Measurements from ENCODE around the gene KNDC1. TPM values are rescaled to one million over a fixed set of nuclear protein-coding genes. Genes with fewer than 3 reads are reported as not detected.
"Not testable (repeated sequence)": the region's sequence is repeated elsewhere in the genome, so short reads cannot be mapped to it uniquely, and the experiment has no call there.

KNDC1 gene
- polyA plus RNA-seq, 4 donors: 0.37 to 18.6 TPM; not detected in 2

DNA sequence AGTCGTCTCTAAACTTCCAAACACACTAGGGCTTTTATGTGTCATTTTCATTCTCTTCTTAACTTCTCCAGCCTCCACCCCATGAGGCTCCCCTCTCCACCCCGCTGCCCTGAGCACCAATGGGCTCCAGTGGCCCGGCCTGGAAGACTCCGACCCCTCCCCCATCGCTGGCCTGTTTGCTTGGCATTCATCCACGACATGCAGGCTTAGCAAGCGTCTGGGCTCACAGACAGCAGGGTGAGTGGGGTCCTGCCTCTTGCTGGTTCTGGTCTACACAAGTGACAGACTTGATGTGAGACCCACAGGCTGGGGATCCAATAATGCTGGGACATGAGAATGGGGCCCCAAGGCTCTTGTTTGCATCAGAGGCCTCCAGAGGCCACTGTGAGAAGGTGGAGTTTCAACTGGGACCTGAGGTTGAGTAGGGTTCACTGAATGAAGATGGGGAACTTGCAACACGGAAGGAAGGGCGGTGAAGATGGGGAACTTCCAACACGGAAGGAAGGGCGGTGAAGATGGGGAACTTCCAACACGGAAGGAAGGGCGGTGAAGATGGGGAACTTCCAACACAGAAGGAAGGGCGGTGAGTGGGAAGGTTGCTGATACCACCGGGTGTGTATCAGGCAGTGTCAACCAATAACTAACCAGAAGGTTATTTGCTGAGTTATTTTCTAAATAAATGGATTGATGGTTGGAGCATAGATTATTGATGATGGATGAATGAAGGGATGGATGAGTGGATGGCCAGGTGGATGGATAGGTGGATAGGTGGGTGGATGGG is 14.0 kb downstream of the KNDC1 start:
- Histone ChIP-seq H3K4me3 (ENCODE audit: low read depth in 1 of 3, low read length in 3 of 3) (no peak overlapping the region), H3K9me3 (ENCODE audit: control insufficient read depth in 2 of 2, insufficient read depth in 1 of 2, low read depth in 1 of 2, low read length in 1 of 2) (peaks cover 0 to 3% of the 10 kb centered on the region in 2 donors), H3K27me3 (ENCODE audit: control insufficient read depth in 3 of 3, insufficient read depth in 3 of 3, low read length in 3 of 3) (no peaks in the 10 kb centered on the region), H3K4me1 (ENCODE audit: control insufficient read depth in 3 of 3, insufficient read depth in 2 of 3, low read depth in 1 of 3, low read length in 2 of 3) (no peaks in the 10 kb centered on the region), H3K27ac (ENCODE audit: low read depth in 1 of 3, low read length in 2 of 3) (no peak overlapping the region), H3K36me3 (ENCODE audit: control insufficient read depth in 3 of 3, insufficient read depth in 2 of 3, low read depth in 1 of 3, low read length in 3 of 3) (peaks cover 0 to 33% (median 0%) of the 10 kb centered on the region in 3 donors)
- FAIRE-seq (no peak), DNase-seq (no peak)
- 88 to 90% (median 90%) methylated on average over 15 of the region's 15 CpGs for WGBS, 3 donors

DNA sequence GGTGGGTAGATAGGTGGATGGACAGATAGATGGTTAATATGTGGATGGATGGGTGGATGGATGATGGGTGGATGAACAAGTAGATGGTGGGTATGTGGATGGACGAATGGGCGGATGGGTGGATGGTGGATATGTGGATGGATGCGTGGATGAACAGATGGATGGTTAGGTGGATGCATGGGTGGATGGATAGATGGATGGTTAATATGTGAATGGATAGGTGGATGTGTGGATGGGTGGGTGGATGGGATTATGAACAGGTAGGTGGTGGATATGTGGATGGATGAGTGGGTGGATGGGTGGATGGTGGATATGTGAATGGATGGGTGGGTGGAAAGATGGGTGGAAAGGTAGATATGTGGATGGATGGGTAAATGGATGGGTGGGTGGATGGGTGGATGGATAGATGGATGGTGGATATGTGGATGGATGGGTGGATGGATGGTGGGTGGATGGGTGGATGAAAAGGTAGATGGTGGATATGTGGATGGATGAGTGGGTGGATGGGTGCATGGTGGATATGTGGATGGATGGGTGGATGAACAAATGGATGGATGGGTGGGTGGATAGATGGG is 14.8 kb downstream of the KNDC1 start:
- peaks cover 0 to 34% (median 0%) of the 10 kb centered on the region in 3 donors for H3K36me3 ChIP-seq (ENCODE audit: control insufficient read depth in 3 of 3, insufficient read depth in 2 of 3, low read depth in 1 of 3, low read length in 3 of 3)
- no peak for FAIRE-seq

GRCh38 chr10:133175624-133176023 is 15.6 kb downstream of the KNDC1 start:
- not testable (repeated sequence) for H3K4me3 ChIP-seq (ENCODE audit: low read depth in 1 of 3, low read length in 3 of 3); FAIRE-seq; H3K4me1 ChIP-seq (ENCODE audit: control insufficient read depth in 3 of 3, insufficient read depth in 2 of 3, low read depth in 1 of 3, low read length in 2 of 3); H3K27me3 ChIP-seq (ENCODE audit: control insufficient read depth in 3 of 3, insufficient read depth in 3 of 3, low read length in 3 of 3); H3K9me3 ChIP-seq (ENCODE audit: control insufficient read depth in 2 of 2, insufficient read depth in 1 of 2, low read depth in 1 of 2, low read length in 1 of 2); H3K27ac ChIP-seq (ENCODE audit: low read depth in 1 of 3, low read length in 2 of 3); DNase-seq
- H3K36me3 ChIP-seq (ENCODE audit: control insufficient read depth in 3 of 3, insufficient read depth in 2 of 3, low read depth in 1 of 3, low read length in 3 of 3): peaks cover 0 to 37% (median 0%) of the 10 kb centered on the region in 3 donors
- 86 to 93% (median 88%) methylated on average over 4 of the region's 4 CpGs for WGBS, 3 donors

More for the DNA sequence above, 14.8 kb downstream of the KNDC1 start:
- no peak overlapping the region for H3K27ac ChIP-seq (ENCODE audit: low read depth in 1 of 3, low read length in 2 of 3)
- H3K4me1 ChIP-seq (ENCODE audit: control insufficient read depth in 3 of 3, insufficient read depth in 2 of 3, low read depth in 1 of 3, low read length in 2 of 3): no peaks in the 10 kb centered on the region
- no peaks in the 10 kb centered on the region for H3K27me3 ChIP-seq (ENCODE audit: control insufficient read depth in 3 of 3, insufficient read depth in 3 of 3, low read length in 3 of 3)
- no peak overlapping the region for H3K4me3 ChIP-seq (ENCODE audit: low read depth in 1 of 3, low read length in 3 of 3)
- DNase-seq: no peak
- peaks cover 0 to 3% of the 10 kb centered on the region in 2 donors for H3K9me3 ChIP-seq (ENCODE audit: control insufficient read depth in 2 of 2, insufficient read depth in 1 of 2, low read depth in 1 of 2, low read length in 1 of 2)
- WGBS, 3 donors: 69 to 81% (median 79%) methylated on average over 3 of the region's 3 CpGs

GRCh38 chr10:133176546-133176945 is 16.5 kb downstream of the KNDC1 start:
- H3K4me3 ChIP-seq (ENCODE audit: low read depth in 1 of 3, low read length in 3 of 3): no peak overlapping the region
- WGBS, 3 donors: 85 to 91% (median 90%) methylated on average over 4 of the region's 4 CpGs
- H3K36me3 ChIP-seq (ENCODE audit: control insufficient read depth in 3 of 3, insufficient read depth in 2 of 3, low read depth in 1 of 3, low read length in 3 of 3): peaks cover 0 to 44% (median 0%) of the 10 kb centered on the region in 3 donors
- DNase-seq (no peak), FAIRE-seq (no peak)
- H3K27me3 ChIP-seq (ENCODE audit: control insufficient read depth in 3 of 3, insufficient read depth in 3 of 3, low read length in 3 of 3): no peaks in the 10 kb centered on the region
- H3K4me1 ChIP-seq (ENCODE audit: control insufficient read depth in 3 of 3, insufficient read depth in 2 of 3, low read depth in 1 of 3, low read length in 2 of 3): no peaks in the 10 kb centered on the region
- H3K9me3 ChIP-seq (ENCODE audit: control insufficient read depth in 2 of 2, insufficient read depth in 1 of 2, low read depth in 1 of 2, low read length in 1 of 2): peaks cover 0 to 3% of the 10 kb centered on the region in 2 donors
- H3K27ac ChIP-seq (ENCODE audit: low read depth in 1 of 3, low read length in 2 of 3): no peak overlapping the region

DNA sequence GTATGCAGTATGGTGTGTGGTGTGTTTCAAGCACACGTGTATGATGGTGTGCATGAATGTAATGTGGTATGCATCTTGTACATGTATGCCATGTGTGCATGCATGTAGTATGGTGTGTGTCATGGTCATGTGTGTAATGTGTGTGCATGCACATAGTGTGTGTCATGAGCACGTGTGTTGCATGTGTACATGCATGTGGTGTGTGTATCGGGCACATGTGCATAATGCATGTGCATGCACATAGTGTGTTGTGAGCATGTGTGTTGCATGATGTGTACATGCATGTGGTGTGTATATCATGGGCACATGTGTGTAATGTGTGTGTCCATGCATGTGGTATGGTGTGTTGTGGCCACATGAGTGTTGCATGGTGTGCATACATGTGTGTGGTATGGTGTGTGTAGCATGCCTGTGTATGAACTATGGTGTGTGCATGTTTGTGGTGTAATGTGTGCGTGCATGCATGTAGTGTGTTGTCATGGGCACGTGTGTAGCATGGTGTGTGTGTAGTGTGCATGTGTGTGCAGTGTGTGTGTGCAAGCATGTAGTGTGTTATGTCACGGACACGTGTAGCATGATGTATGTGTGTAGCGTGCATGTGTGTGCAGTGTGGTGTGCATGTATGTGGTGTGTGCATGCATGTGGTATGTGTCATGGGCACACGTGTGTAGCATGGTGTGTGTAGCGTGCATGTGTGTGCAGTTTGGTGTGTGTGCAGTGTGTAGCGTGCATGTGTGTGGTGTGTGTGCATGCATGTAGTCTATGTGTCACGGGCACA is 17.6 kb downstream of the KNDC1 start:
- FAIRE-seq (no peak), DNase-seq (no peak)
- Histone ChIP-seq H3K36me3 (ENCODE audit: control insufficient read depth in 3 of 3, insufficient read depth in 2 of 3, low read depth in 1 of 3, low read length in 3 of 3) (peaks cover 0 to 43% (median 0%) of the 10 kb centered on the region in 3 donors), H3K27ac (ENCODE audit: low read depth in 1 of 3, low read length in 2 of 3) (no peak overlapping the region), H3K4me3 (ENCODE audit: low read depth in 1 of 3, low read length in 3 of 3) (no peak overlapping the region), H3K27me3 (ENCODE audit: control insufficient read depth in 3 of 3, insufficient read depth in 3 of 3, low read length in 3 of 3) (no peaks in the 10 kb centered on the region), H3K9me3 (ENCODE audit: control insufficient read depth in 2 of 2, insufficient read depth in 1 of 2, low read depth in 1 of 2, low read length in 1 of 2) (peaks cover 0 to 3% of the 10 kb centered on the region in 2 donors), H3K4me1 (ENCODE audit: control insufficient read depth in 3 of 3, insufficient read depth in 2 of 3, low read depth in 1 of 3, low read length in 2 of 3) (no peaks in the 10 kb centered on the region)
- WGBS, 3 donors: 92 to 97% (median 94%) methylated on average over 12 of the region's 12 CpGs

DNA sequence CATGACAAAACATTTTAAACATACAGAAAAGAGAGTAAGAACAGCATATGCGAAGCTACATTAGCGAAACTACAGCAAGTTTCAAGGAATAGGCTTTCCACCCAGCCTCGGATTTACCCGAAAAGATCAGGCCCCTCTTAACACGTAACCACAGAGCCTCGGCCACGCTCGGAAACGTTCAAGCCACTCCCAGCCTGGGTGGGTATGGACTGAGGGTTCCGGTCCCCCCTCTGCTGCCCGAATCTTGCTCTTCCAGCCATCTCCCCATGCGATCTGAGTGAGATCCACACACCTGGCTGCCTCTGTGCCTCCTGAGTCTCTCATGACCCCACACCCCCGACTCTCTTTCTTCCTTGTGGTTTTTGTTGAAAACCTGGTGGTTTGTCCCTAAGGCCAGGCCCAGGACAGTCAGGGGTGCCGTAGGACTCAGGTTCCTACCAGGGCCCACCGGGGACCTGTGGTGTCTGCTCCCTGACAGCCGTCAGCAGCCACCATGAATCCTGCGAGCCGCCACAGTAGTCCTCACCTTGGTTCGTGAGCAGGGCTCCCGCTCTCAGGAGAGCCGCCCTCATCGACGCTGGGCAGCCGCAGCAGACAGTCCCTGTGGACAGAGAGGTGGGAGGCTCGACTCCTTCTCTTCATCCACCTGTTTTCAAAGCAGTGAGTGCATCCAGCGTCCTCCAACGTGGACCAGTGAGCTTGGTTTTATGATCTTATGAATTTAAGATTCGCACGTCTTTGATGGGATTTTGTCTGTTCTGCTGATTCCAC is 18.5 kb downstream of the KNDC1 start:
- DNase-seq: no peak

GRCh38 chr10:133179128-133179520 is 19.1 kb downstream of the KNDC1 start:
- Histone ChIP-seq H3K36me3 (ENCODE audit: control insufficient read depth in 3 of 3, insufficient read depth in 2 of 3, low read depth in 1 of 3, low read length in 3 of 3) (peaks cover 0 to 38% (median 0%) of the 10 kb centered on the region in 3 donors), H3K4me3 (ENCODE audit: low read depth in 1 of 3, low read length in 3 of 3) (no peak overlapping the region), H3K27me3 (ENCODE audit: control insufficient read depth in 3 of 3, insufficient read depth in 3 of 3, low read length in 3 of 3) (no peaks in the 10 kb centered on the region), H3K9me3 (ENCODE audit: control insufficient read depth in 2 of 2, insufficient read depth in 1 of 2, low read depth in 1 of 2, low read length in 1 of 2) (peaks cover 0 to 3% of the 10 kb centered on the region in 2 donors), H3K4me1 (ENCODE audit: control insufficient read depth in 3 of 3, insufficient read depth in 2 of 3, low read depth in 1 of 3, low read length in 2 of 3) (no peaks in the 10 kb centered on the region), H3K27ac (ENCODE audit: low read depth in 1 of 3, low read length in 2 of 3) (no peak overlapping the region)
- no peak for FAIRE-seq
- WGBS, 3 donors: 77 to 89% (median 82%) methylated on average over 11 of the region's 11 CpGs
- no peak for DNase-seq

More for the DNA sequence above, 18.5 kb downstream of the KNDC1 start:
- Histone ChIP-seq H3K4me3 (ENCODE audit: low read depth in 1 of 3, low read length in 3 of 3) (no peak overlapping the region), H3K36me3 (ENCODE audit: control insufficient read depth in 3 of 3, insufficient read depth in 2 of 3, low read depth in 1 of 3, low read length in 3 of 3) (peaks cover 0 to 38% (median 0%) of the 10 kb centered on the region in 3 donors), H3K4me1 (ENCODE audit: control insufficient read depth in 3 of 3, insufficient read depth in 2 of 3, low read depth in 1 of 3, low read length in 2 of 3) (no peaks in the 10 kb centered on the region), H3K9me3 (ENCODE audit: control insufficient read depth in 2 of 2, insufficient read depth in 1 of 2, low read depth in 1 of 2, low read length in 1 of 2) (peaks cover 0 to 3% of the 10 kb centered on the region in 2 donors), H3K27me3 (ENCODE audit: control insufficient read depth in 3 of 3, insufficient read depth in 3 of 3, low read length in 3 of 3) (no peaks in the 10 kb centered on the region), H3K27ac (ENCODE audit: low read depth in 1 of 3, low read length in 2 of 3) (no peak overlapping the region)
- WGBS, 3 donors: 92 to 96% (median 92%) methylated on average over 29 of the region's 29 CpGs
- FAIRE-seq: no peak

DNA sequence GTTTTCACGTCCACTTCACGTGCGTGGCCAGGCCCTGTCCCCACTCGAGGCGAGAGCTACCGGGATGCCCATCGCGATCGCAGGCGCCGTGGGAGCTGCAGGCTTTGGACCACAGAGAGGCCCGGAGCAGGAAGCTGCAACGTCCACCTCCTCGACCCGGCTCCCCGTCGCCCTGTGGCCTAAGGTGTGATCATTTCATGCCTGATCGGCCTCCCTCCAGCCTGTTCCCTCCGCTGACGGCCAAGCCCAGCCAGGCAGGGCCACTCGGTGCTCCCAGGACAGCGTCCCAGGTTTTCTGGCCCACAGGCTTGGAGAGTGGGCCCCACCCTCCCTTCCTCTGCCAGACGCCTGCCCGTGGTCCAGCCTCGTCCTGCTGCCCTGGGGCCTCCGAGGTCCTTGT is 19.6 kb downstream of the KNDC1 start:
- Histone ChIP-seq H3K4me3 (ENCODE audit: low read depth in 1 of 3, low read length in 3 of 3) (no peak overlapping the region), H3K36me3 (ENCODE audit: control insufficient read depth in 3 of 3, insufficient read depth in 2 of 3, low read depth in 1 of 3, low read length in 3 of 3) (peaks cover 0 to 42% (median 0%) of the 10 kb centered on the region in 3 donors), H3K4me1 (ENCODE audit: control insufficient read depth in 3 of 3, insufficient read depth in 2 of 3, low read depth in 1 of 3, low read length in 2 of 3) (no peaks in the 10 kb centered on the region), H3K9me3 (ENCODE audit: control insufficient read depth in 2 of 2, insufficient read depth in 1 of 2, low read depth in 1 of 2, low read length in 1 of 2) (peaks cover 0 to 3% of the 10 kb centered on the region in 2 donors), H3K27ac (ENCODE audit: low read depth in 1 of 3, low read length in 2 of 3) (no peak overlapping the region), H3K27me3 (ENCODE audit: control insufficient read depth in 3 of 3, insufficient read depth in 3 of 3, low read length in 3 of 3) (no peaks in the 10 kb centered on the region)
- no peak for DNase-seq
- no peak for FAIRE-seq
- WGBS, 3 donors: 83 to 84% (median 84%) methylated on average over 23 to 26 of the region's 26 CpGs

All from small intestine (tissue), 7 donors.